ENCODE results near the gene PRRX1.

- TF ChIP-seq FOXA1 (IDR thresholded peaks at IDR 0.05), result no peak
- no peak for TF ChIP-seq L3MBTL2 (conservative IDR thresholded peaks at IDR 0.05)
- TF ChIP-seq TARDBP (IDR thresholded peaks at IDR 0.05), result no peak
- TF ChIP-seq FOXM1 (IDR thresholded peaks at IDR 0.05; ENCODE audit: borderline replicate concordance), result no peak
- no peak for TF ChIP-seq BHLHE40 (IDR thresholded peaks at IDR 0.05; ENCODE audit: borderline replicate concordance)
- TF ChIP-seq ZNF384 (IDR thresholded peaks at IDR 0.05), result no peak
- TF ChIP-seq FOXK2 (IDR thresholded peaks at IDR 0.05), result no peak
- no peak for TF ChIP-seq LEF1 (IDR thresholded peaks at IDR 0.05; ENCODE audit: borderline replicate concordance)
- no peak for TF ChIP-seq SP1 (IDR thresholded peaks at IDR 0.05)
- TF ChIP-seq PKNOX1 (IDR thresholded peaks at IDR 0.05), result no peak
Measured at GRCh38 chr1:170730438-170730837, 66.5 kb downstream of the PRRX1 start.

Measured in HEK293T (cell line).